Hepatocyte (in vitro differentiated cells): Measurements from ENCODE around the gene SPHKAP. TPM values are rescaled to one million over a fixed set of nuclear protein-coding genes. Genes with fewer than 3 reads are reported as not detected.

Source experiments
- DNase-seq: peaks from one replicate; pipeline ENCODE4 v3.0.0-alpha.2; 2016; ENCODE audit warnings: low spot score
- H2AFZ ChIP-seq: fragments of 200-600 bp; sonication (generic); 2 replicates; pipeline ENCODE4 v1.6.0; 2016; ENCODE audit warnings: antibody characterized with exemption, mild to moderate bottlenecking
- H3K27ac ChIP-seq: fragments of 200-600 bp; sonication (generic); 2 replicates; pipeline ENCODE4 v1.5.1; 2016; ENCODE audit warnings: mild to moderate bottlenecking
- H3K27me3 ChIP-seq: fragments of 200-600 bp; sonication (generic); 2 replicates; pipeline ENCODE4 v1.6.1; 2016
- H3K36me3 ChIP-seq: fragments of 200-600 bp; sonication (generic); replicated peaks from 2 replicates; pipeline ENCODE4 v1.5.1; 2016; ENCODE audit warnings: low read depth; ENCODE audit not compliant: insufficient read depth
- H3K4me1 ChIP-seq: fragments of 200-600 bp; sonication (generic); 2 replicates; pipeline ENCODE4 v1.5.1; 2016; ENCODE audit warnings: mild to moderate bottlenecking, moderate library complexity; ENCODE audit not compliant: insufficient read depth
- H3K4me2 ChIP-seq: fragments of 200-600 bp; sonication (generic); 2 replicates; pipeline ENCODE4 v1.6.0; 2016
- H3K4me3 ChIP-seq: fragments of 200-600 bp; sonication (generic); 2 replicates; pipeline ENCODE4 v1.5.1; 2016; ENCODE audit warnings: mild to moderate bottlenecking
- H3K79me2 ChIP-seq: fragments of 200-600 bp; sonication (generic); 2 replicates; pipeline ENCODE4 v1.6.0; 2017; ENCODE audit warnings: mild to moderate bottlenecking
- H3K9me2 ChIP-seq: fragments of 200-600 bp; sonication (generic); replicated peaks from 2 replicates; pipeline ENCODE4 v1.6.0; 2017; ENCODE audit warnings: mild to moderate bottlenecking; ENCODE audit not compliant: insufficient read depth
- H3K9me3 ChIP-seq: fragments of 200-600 bp; sonication (generic); 2 replicates; pipeline ENCODE4 v1.5.1; 2016; ENCODE audit warnings: low read depth, mild to moderate bottlenecking
- H4K20me1 ChIP-seq: fragments of 200-600 bp; sonication (generic); 2 replicates; pipeline ENCODE4 v1.6.0; 2016; ENCODE audit warnings: mild to moderate bottlenecking; ENCODE audit not compliant: insufficient read depth, poor library complexity, severe bottlenecking
- EZH2 ChIP-seq: fragments of 200-600 bp; sonication (generic); IDR thresholded peaks from 2 replicates; pipeline ENCODE4 v1.6.1; 2016; ENCODE audit warnings: antibody characterized with exemption, mild to moderate bottlenecking, borderline replicate concordance
- EZH2phosphoT487 ChIP-seq: fragments of 200-600 bp; sonication (generic); IDR thresholded peaks from one replicate; pipeline ENCODE4 v1.6.1; 2018; ENCODE audit warnings: antibody characterized with exemption, mild to moderate bottlenecking, low read depth, moderate library complexity; ENCODE audit not compliant: unreplicated experiment, severe bottlenecking
- WGBS: methylation state at CpG from one replicate; pipeline ENCODE4 v1.1.6; 2016; ENCODE audit warnings: low lambda C conversion rate; ENCODE audit errors: missing lambda C conversion rate; 5-methylcytosine and 5-hydroxymethylcytosine counted together
- polyA plus RNA-seq: library from polyadenylated mRNA; unstranded; fragments of >200 nt; fragmentation: Nextera tagmentation; extraction: Ambion mirVana; gene quantifications from 2 replicates; pipeline ENCODE4 v1.2.1, GENCODE V29; 2016
- total RNA-seq: library from RNA; depleted of rRNA; stranded (reverse); fragments of >200 nt; gene quantifications from 2 replicates; pipeline ENCODE4 v1.2.3, GENCODE V29; 2014
- TF ChIP-seq, protein P1 (sequence below): fragments of 200-600 bp; sonication (generic); IDR thresholded peaks from 2 replicates; pipeline ENCODE4 v1.5.1; 2016; ENCODE audit warnings: antibody characterized with exemption, mild to moderate bottlenecking; ENCODE audit not compliant: poor library complexity

The SPHKAP gene
- total and polyA plus RNA-seq, 2 experiments from 2014 or later, result 0.33 TPM; not detected in 1

DNA sequence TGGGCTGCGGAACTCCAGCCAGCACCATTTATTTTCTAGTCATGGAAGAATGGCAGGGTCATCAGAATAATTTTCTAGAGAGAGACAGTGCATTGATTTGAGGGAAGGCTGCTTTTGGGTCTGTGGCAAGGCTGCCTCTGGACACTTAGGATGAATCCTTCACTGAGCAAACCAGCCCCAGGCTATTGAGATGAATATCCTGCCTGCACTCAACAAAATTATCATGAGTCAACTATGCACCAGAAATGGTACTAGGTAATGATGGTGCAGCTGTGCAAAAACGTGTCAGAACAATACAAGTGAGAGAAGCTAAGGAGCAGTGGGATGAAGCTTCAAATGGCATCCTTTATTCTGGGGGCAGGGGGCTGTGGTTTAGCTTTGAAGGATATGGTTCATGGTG, 115.8 kb downstream of the SPHKAP start:
- Histone ChIP-seq H3K27me3 (no peaks in the 10 kb centered on the region), H3K9me3 (no peaks in the 10 kb centered on the region), H4K20me1 (no peaks in the 10 kb centered on the region), H3K4me1 (no peaks in the 10 kb centered on the region), H3K4me3 (no peak overlapping the region), H2AFZ (no peak overlapping the region), H3K27ac (no peak overlapping the region), H3K9me2 (no peaks in the 10 kb centered on the region), H3K79me2 (no peaks in the 10 kb centered on the region), H3K36me3 (no peaks in the 10 kb centered on the region), H3K4me2 (no peak overlapping the region)
- no peak for DNase-seq
- no peak for TF ChIP-seq EZH2phosphoT487
- TF ChIP-seq, protein P1, sequence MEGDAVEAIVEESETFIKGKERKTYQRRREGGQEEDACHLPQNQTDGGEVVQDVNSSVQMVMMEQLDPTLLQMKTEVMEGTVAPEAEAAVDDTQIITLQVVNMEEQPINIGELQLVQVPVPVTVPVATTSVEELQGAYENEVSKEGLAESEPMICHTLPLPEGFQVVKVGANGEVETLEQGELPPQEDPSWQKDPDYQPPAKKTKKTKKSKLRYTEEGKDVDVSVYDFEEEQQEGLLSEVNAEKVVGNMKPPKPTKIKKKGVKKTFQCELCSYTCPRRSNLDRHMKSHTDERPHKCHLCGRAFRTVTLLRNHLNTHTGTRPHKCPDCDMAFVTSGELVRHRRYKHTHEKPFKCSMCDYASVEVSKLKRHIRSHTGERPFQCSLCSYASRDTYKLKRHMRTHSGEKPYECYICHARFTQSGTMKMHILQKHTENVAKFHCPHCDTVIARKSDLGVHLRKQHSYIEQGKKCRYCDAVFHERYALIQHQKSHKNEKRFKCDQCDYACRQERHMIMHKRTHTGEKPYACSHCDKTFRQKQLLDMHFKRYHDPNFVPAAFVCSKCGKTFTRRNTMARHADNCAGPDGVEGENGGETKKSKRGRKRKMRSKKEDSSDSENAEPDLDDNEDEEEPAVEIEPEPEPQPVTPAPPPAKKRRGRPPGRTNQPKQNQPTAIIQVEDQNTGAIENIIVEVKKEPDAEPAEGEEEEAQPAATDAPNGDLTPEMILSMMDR, result no peak
- TF ChIP-seq EZH2, result no peak
- 67% methylated on average over 2 of the region's 2 CpGs for WGBS

DNA sequence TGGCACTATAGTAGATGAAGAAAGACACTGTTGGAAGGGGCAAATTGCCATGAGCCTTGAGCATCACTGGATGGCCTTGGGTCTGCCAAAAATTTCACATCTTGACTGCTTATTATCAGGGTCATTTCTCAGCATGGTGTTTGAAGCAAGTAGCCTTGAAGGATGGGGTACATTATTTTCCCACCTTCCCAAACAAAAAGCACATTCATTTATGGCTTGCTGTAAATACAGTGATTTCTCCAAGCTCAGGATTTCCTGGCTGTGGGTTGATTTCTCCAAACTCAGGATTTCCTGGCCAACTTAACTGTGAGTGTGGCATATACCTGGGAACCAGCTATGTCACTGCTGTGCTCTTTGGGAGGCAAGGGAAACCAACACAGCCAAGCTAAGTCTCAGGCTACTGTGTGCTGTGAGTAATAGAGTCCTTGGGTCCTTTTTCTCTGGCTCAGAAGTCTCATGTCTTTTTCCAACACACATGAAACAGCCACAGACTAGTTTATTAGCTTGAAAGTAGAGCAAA, 116.6 kb downstream of the SPHKAP start:
- Histone ChIP-seq H3K4me1 (no peaks in the 10 kb centered on the region), H3K27me3 (no peaks in the 10 kb centered on the region), H3K4me3 (no peak overlapping the region), H3K9me3 (no peaks in the 10 kb centered on the region), H4K20me1 (no peaks in the 10 kb centered on the region), H3K9me2 (no peaks in the 10 kb centered on the region), H3K4me2 (no peak overlapping the region), H2AFZ (no peak overlapping the region), H3K27ac (no peak overlapping the region), H3K36me3 (no peaks in the 10 kb centered on the region), H3K79me2 (no peaks in the 10 kb centered on the region)
- TF ChIP-seq EZH2 (no peak), EZH2phosphoT487 (no peak)
- TF ChIP-seq, protein P1, result no peak
- no peak for DNase-seq

GRCh38 chr2:228064024-228064423, 117.5 kb downstream of the SPHKAP start:
- Histone ChIP-seq H3K27me3 (no peaks in the 10 kb centered on the region), H3K9me3 (no peaks in the 10 kb centered on the region), H3K4me2 (no peak overlapping the region), H3K27ac (no peak overlapping the region), H2AFZ (no peak overlapping the region), H3K9me2 (no peaks in the 10 kb centered on the region), H3K36me3 (no peaks in the 10 kb centered on the region), H3K4me3 (no peak overlapping the region), H3K79me2 (no peaks in the 10 kb centered on the region), H3K4me1 (no peaks in the 10 kb centered on the region), H4K20me1 (no peaks in the 10 kb centered on the region)
- 71% methylated on average over 4 of the region's 4 CpGs for WGBS
- DNase-seq, result no peak
- TF ChIP-seq EZH2, result no peak
- TF ChIP-seq EZH2phosphoT487, result no peak
- TF ChIP-seq, protein P1, result no peak

- H3K79me2 ChIP-seq, result no peaks in the 10 kb centered on the region
- DNase-seq, result no peak
- H3K36me3 ChIP-seq, result no peaks in the 10 kb centered on the region
- H3K27me3 ChIP-seq, result no peaks in the 10 kb centered on the region
- H3K4me2 ChIP-seq, result no peak overlapping the region
- H2AFZ ChIP-seq, result no peak overlapping the region
- no peaks in the 10 kb centered on the region for H3K9me2 ChIP-seq
- TF ChIP-seq EZH2phosphoT487 (no peak), EZH2 (no peak)
- TF ChIP-seq, protein P1, result no peak
- no peak overlapping the region for H3K27ac ChIP-seq
- no peaks in the 10 kb centered on the region for H4K20me1 ChIP-seq
- H3K4me3 ChIP-seq, result no peak overlapping the region
- WGBS, result 68% methylated on average over 1 of the region's 1 CpG
- H3K4me1 ChIP-seq, result no peaks in the 10 kb centered on the region
- no peaks in the 10 kb centered on the region for H3K9me3 ChIP-seq
These were observed 117.9 kb downstream of the SPHKAP start for GRCh38 chr2:228063558-228063957.
